T-helper 1 cell treated with Interleukin-12 subunit alpha and Interleukin-12 subunit beta and Interleukin-4 antibody, amounts not matched to agents 30 ng/mL and 1 ng/mL, for 36 hours (primary cell): ENCODE data around the gene ADAM12. TPM values are rescaled to one million over a fixed set of nuclear protein-coding genes. Genes with fewer than 3 reads are reported as not detected.

Experiments used
- intact Hi-C: fragments of 100-400 bp; cut with micrococcal nuclease; formaldehyde crosslinking; loops from one replicate; pipeline ENCODE4 v1.15.1; 2024
- total RNA-seq: library from RNA; stranded (reverse); gene quantifications from 2 replicates; pipeline ENCODE4 v1.2.3, GENCODE V29; 2022

Gene ADAM12
- total RNA-seq, 1 donor from 2014 or later: 0.07 TPM

GRCh38 chr10:126157189-126157588, 231.1 kb downstream of the ADAM12 start:
- intact Hi-C loops: no loop called here

GRCh38 chr10:126156503-126156902, 231.8 kb downstream of the ADAM12 start:
- intact Hi-C loops: loop anchor here (1.0 kb wide), 1 partner anchor 23 kb away; no protein-coding TSS in a partner anchor

GRCh38 chr10:126156012-126156411, 232.3 kb downstream of the ADAM12 start:
- intact Hi-C loops: loop anchor here (1.0 kb wide), 1 partner anchor 23 kb away; no protein-coding TSS in a partner anchor

GRCh38 chr10:126155528-126155927, 232.7 kb downstream of the ADAM12 start:
- intact Hi-C loops: no loop called here

- intact Hi-C loops: no loop called here
Observed at GRCh38 chr10:126153711-126154628, 234.3 kb downstream of the ADAM12 start.

- intact Hi-C loops: no loop called here
Observed at GRCh38 chr10:126147866-126148587, 240.2 kb downstream of the ADAM12 start.

GRCh38 chr10:126146771-126147170, 241.5 kb downstream of the ADAM12 start:
- intact Hi-C loops: no loop called here

- intact Hi-C loops: no loop called here
Observed at GRCh38 chr10:126143117-126143516, 245.2 kb downstream of the ADAM12 start.

GRCh38 chr10:126140746-126141273, 247.5 kb downstream of the ADAM12 start:
- intact Hi-C loops: no loop called here

GRCh38 chr10:126137562-126138221, 250.6 kb downstream of the ADAM12 start:
- intact Hi-C loops: no loop called here

GRCh38 chr10:126135941-126136595, 252.2 kb downstream of the ADAM12 start:
- intact Hi-C loops: no loop called here

- intact Hi-C loops: no loop called here
Observed at GRCh38 chr10:126135177-126135576, 253.1 kb downstream of the ADAM12 start.

- intact Hi-C loops: loop anchor here (1.0 kb wide), 1 partner anchor 22 kb away; no protein-coding TSS in a partner anchor
Observed at GRCh38 chr10:126133906-126134656, 254.2 kb downstream of the ADAM12 start.

- intact Hi-C loops: loop anchor here (1.0 kb wide), 1 partner anchor 23 kb away; no protein-coding TSS in a partner anchor
Observed at GRCh38 chr10:126133082-126133620, 255.1 kb downstream of the ADAM12 start.

GRCh38 chr10:126131341-126131740, 256.9 kb downstream of the ADAM12 start:
- intact Hi-C loops: no loop called here

- intact Hi-C loops: no loop called here
Observed at GRCh38 chr10:126130271-126130710, 258.0 kb downstream of the ADAM12 start.

- intact Hi-C loops: no loop called here
Observed at GRCh38 chr10:126129026-126129425, 259.3 kb downstream of the ADAM12 start.

GRCh38 chr10:126128581-126128980, 259.7 kb downstream of the ADAM12 start:
- intact Hi-C loops: no loop called here

- intact Hi-C loops: no loop called here
Observed at GRCh38 chr10:126127481-126128029, 260.7 kb downstream of the ADAM12 start.
